Measurements from ENCODE around the gene SASH1. TPM values are rescaled to one million over a fixed set of nuclear protein-coding genes. Genes with fewer than 3 reads are reported as not detected.
A peak's percentile ranks its signal among the peaks of the same experiment; 100 is the strongest.

SASH1 gene
- total RNA-seq, 1 experiment from 2014 or later = 27.4 TPM

DNA sequence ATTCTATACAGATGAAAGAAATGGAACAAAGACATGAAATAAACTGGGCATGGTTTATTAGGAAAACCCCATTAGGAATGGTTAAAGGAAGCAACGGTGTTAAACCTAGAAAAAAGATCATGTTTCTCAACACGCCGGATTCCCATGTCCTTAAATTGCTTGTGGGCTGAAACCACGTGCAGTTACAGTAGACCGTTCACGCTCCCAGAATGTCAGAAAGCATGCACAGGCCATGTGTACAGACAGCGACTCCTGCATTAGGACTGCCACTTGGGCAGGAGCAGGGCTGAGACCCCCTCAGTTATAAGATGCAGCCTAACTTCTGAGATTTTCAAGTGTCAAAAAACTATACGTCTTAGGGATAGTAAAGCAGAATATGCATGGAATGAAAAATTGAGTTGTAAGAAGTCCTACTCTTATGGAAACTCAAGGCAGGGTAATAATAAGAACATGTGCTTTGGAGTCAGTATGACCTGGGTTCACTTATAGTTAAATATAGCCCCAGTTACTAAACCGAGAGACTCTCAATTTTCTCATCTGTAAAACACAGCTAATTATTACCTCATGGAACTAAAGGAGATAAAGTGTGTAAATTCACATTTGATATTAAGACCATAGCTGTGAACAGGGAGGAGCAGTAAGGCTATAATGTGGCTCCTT, 230.2 kb downstream of the SASH1 start:
- H3K36me3 Mint-ChIP-seq = no peaks in the 10 kb centered on the region
- ChIA-PET POLR2A (no interaction called here), CTCF (no interaction called here)
- ATAC-seq (no peak), DNase-seq (ENCODE audit: low spot score) (no peak)
- peaks cover 11% of the 10 kb centered on the region for H3K4me1 Mint-ChIP-seq
- no peak overlapping the region for H3K27ac Mint-ChIP-seq
- no peaks in the 10 kb centered on the region for H3K9me3 Mint-ChIP-seq
- no peaks in the 10 kb centered on the region; the same call in 1 of the 2 replicates for H3K27me3 Mint-ChIP-seq (ENCODE audit: low read depth)
- no peak for TF ChIP-seq ATF3 (CRISPR knock-in tag; conservative IDR thresholded peaks at IDR 0.05)
- TF ChIP-seq, protein P1, sequence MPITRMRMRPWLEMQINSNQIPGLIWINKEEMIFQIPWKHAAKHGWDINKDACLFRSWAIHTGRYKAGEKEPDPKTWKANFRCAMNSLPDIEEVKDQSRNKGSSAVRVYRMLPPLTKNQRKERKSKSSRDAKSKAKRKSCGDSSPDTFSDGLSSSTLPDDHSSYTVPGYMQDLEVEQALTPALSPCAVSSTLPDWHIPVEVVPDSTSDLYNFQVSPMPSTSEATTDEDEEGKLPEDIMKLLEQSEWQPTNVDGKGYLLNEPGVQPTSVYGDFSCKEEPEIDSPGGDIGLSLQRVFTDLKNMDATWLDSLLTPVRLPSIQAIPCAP (CRISPR knock-in tag; IDR thresholded peaks at IDR 0.05) = no peak
- no peak for TF ChIP-seq GRHL2 (CRISPR knock-in tag; IDR thresholded peaks at IDR 0.05; ENCODE audit: insufficient replicate concordance, severe bottlenecking)
- no peak for TF ChIP-seq ZNF232 (CRISPR knock-in tag; IDR thresholded peaks at IDR 0.05)
- TF ChIP-seq STAT6 (CRISPR knock-in tag; conservative IDR thresholded peaks at IDR 0.05; ENCODE audit: low read depth) = no peak
- no peak for TF ChIP-seq IRF2 (CRISPR knock-in tag; IDR thresholded peaks at IDR 0.05; ENCODE audit: borderline replicate concordance, low read depth)
- TF ChIP-seq, protein P2, sequence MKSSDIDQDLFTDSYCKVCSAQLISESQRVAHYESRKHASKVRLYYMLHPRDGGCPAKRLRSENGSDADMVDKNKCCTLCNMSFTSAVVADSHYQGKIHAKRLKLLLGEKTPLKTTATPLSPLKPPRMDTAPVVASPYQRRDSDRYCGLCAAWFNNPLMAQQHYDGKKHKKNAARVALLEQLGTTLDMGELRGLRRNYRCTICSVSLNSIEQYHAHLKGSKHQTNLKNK (CRISPR knock-in tag; IDR thresholded peaks at IDR 0.05) = no peak
- no peak for TF ChIP-seq PRRX2 (CRISPR knock-in tag; IDR thresholded peaks at IDR 0.05)
- H3K4me3 Mint-ChIP-seq = no peak overlapping the region

DNA sequence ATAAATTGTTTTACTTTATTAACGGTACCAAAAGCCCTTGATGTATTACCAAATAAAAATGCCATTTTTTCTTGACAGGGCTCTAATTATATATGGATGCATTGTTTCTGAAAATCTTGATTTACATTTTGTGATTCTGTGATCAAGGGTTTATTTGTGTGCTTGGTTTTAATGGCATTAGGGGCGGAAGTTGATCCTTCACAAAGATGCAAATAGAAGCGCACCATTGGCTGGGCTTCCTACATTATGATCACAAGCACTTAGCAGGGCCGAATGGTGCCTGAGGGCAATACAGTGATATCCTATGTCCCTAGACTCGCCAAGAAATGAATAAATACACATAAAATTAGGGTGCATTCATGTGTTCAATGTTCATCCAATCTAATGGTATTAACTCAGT, 231.3 kb downstream of the SASH1 start:
- no peaks in the 10 kb centered on the region for H3K36me3 Mint-ChIP-seq
- no peak overlapping the region for H3K27ac Mint-ChIP-seq
- no peaks in the 10 kb centered on the region for H3K9me3 Mint-ChIP-seq
- ChIA-PET CTCF (no interaction called here), POLR2A (no interaction called here)
- H3K27me3 Mint-ChIP-seq (ENCODE audit: low read depth) = no peaks in the 10 kb centered on the region; the same call in 1 of the 2 replicates
- no peak for TF ChIP-seq ETV6 (CRISPR knock-in tag; IDR thresholded peaks at IDR 0.05)
- no peak for TF ChIP-seq ZNF232 (CRISPR knock-in tag; IDR thresholded peaks at IDR 0.05)
- TF ChIP-seq GRHL2 (CRISPR knock-in tag; IDR thresholded peaks at IDR 0.05; ENCODE audit: insufficient replicate concordance, severe bottlenecking) = no peak
- no peak for TF ChIP-seq NFYB (CRISPR knock-in tag; conservative IDR thresholded peaks at IDR 0.05; ENCODE audit: low read depth)
- H3K4me1 Mint-ChIP-seq = peaks cover 22% of the 10 kb centered on the region
- DNase-seq (ENCODE audit: low spot score) (no peak), ATAC-seq (no peak)
- H3K4me3 Mint-ChIP-seq = no peak overlapping the region

- POLR2A ChIA-PET = interaction anchor here (0.7 kb wide), 1 partner anchor 139 kb away, joined by 3 read pairs; no protein-coding TSS in a partner anchor
- Mint-ChIP-seq H3K9me3 (peaks cover 18% of the 10 kb centered on the region), H3K27me3 (ENCODE audit: low read depth) (peaks cover 5% of the 10 kb centered on the region; the same call in 1 of the 2 replicates), H3K36me3 (peaks cover 15% of the 10 kb centered on the region), H3K4me1 (peaks cover 33% of the 10 kb centered on the region), H3K27ac (no peak overlapping the region), H3K4me3 (no peak overlapping the region)
- ATAC-seq = peak; percentile 100
- TF ChIP-seq ATF3 (CRISPR knock-in tag; conservative IDR thresholded peaks at IDR 0.05) (no peak), HMGA2 (CRISPR knock-in tag; IDR thresholded peaks at IDR 0.05) (peak; percentile 97)
- CTCF ChIA-PET = interaction anchor here (0.6 to 3.3 kb wide), 68 partner anchors 8 to 858 kb away, joined by 3 to 49 read pairs (median 5); no protein-coding TSS in a partner anchor
- DNase-seq (ENCODE audit: low spot score) = peak; percentile 85
These were observed 235.2 kb downstream of the SASH1 start for GRCh38 chr6:148577687-148578488.

- Mint-ChIP-seq H3K4me3 (no peak overlapping the region), H3K9me3 (peaks cover 23% of the 10 kb centered on the region), H3K4me1 (peaks cover 33% of the 10 kb centered on the region), H3K36me3 (peaks cover 19% of the 10 kb centered on the region), H3K27ac (no peak overlapping the region), H3K27me3 (ENCODE audit: low read depth) (peaks cover 7% of the 10 kb centered on the region; the same call in 1 of the 2 replicates)
- POLR2A ChIA-PET = no interaction called here
- DNase-seq (ENCODE audit: low spot score) (no peak), ATAC-seq (peak; percentile 9; the same call in 1 of the 2 replicates)
- CTCF ChIA-PET = interaction anchor here (0.6 to 3.3 kb wide), 61 partner anchors 9 to 858 kb away, joined by 3 to 49 read pairs (median 5); no protein-coding TSS in a partner anchor
- TF ChIP-seq CBFB (CRISPR knock-in tag; IDR thresholded peaks at IDR 0.05; ENCODE audit: low read depth) = no peak
- no peak for TF ChIP-seq ATF3 (CRISPR knock-in tag; conservative IDR thresholded peaks at IDR 0.05)
- TF ChIP-seq ZNF219 (CRISPR knock-in tag; IDR thresholded peaks at IDR 0.05; ENCODE audit: borderline replicate concordance) = no peak
- TF ChIP-seq CDX4 (CRISPR knock-in tag; IDR thresholded peaks at IDR 0.05; ENCODE audit: borderline replicate concordance) = no peak
- TF ChIP-seq AFF4 (CRISPR knock-in tag; IDR thresholded peaks at IDR 0.05; ENCODE audit: borderline replicate concordance) = no peak
These were observed 235.8 kb downstream of the SASH1 start for GRCh38 chr6:148578489-148578814.

All from WTC11 (cell line).